GM23338 (cell line): ENCODE data around the gene ST14. TPM values are rescaled to one million over a fixed set of nuclear protein-coding genes. Genes with fewer than 3 reads are reported as not detected.

Experiments used
- ATAC-seq: fragments of 200-7000 bp; cut with Tn5 transposase; 3 replicates; pipeline ENCODE4 v1.9.1; 2020
- DNase-seq: peaks from one replicate; pipeline ENCODE4 v3.0.0-alpha.2; 2015; ENCODE audit warnings: low spot score
- H2AFZ ChIP-seq: fragments of 200-600 bp; sonication (generic); 2 replicates; pipeline ENCODE4 v1.8.0; 2016; ENCODE audit warnings: antibody characterized with exemption, mild to moderate bottlenecking, moderate library complexity
- H3F3A ChIP-seq: fragments of 200-600 bp; sonication (generic); replicated peaks from 2 replicates; pipeline ENCODE4 v1.8.0; 2017; ENCODE audit warnings: antibody characterized with exemption, mixed run types, low read depth
- H3K27ac ChIP-seq: fragments of 200-600 bp; sonication (generic); 2 replicates; pipeline ENCODE4 v1.6.1; 2016; ENCODE audit warnings: low read depth
- H3K27me3 ChIP-seq: fragments of 200-600 bp; sonication (generic); 2 replicates; pipeline ENCODE4 v1.8.0; 2016; ENCODE audit warnings: mild to moderate bottlenecking, mixed run types, moderate library complexity; ENCODE audit not compliant: insufficient read depth
- H3K36me3 ChIP-seq: fragments of 200-600 bp; sonication (generic); 2 replicates; pipeline ENCODE4 v1.8.0; 2016; ENCODE audit warnings: mild to moderate bottlenecking; ENCODE audit not compliant: insufficient read depth
- H3K4me1 ChIP-seq: fragments of 200-600 bp; sonication (generic); 2 replicates; pipeline ENCODE4 v1.8.0; 2016; ENCODE audit warnings: mild to moderate bottlenecking, moderate library complexity; ENCODE audit not compliant: insufficient read depth
- H3K4me2 ChIP-seq: fragments of 200-600 bp; sonication (generic); 2 replicates; pipeline ENCODE4 v1.7.1; 2017; ENCODE audit warnings: mixed run types
- H3K4me3 ChIP-seq: fragments of 200-600 bp; sonication (generic); 2 replicates; pipeline ENCODE4 v1.6.1; 2016; ENCODE audit warnings: mixed run types
- H3K79me2 ChIP-seq: fragments of 200-600 bp; sonication (generic); replicated peaks from 2 replicates; pipeline ENCODE4 v1.8.0; 2017; ENCODE audit warnings: mild to moderate bottlenecking; ENCODE audit not compliant: insufficient read depth
- H3K9me2 ChIP-seq: fragments of 200-600 bp; sonication (generic); 2 replicates; pipeline ENCODE4 v1.8.0; 2017; ENCODE audit not compliant: insufficient read depth
- H4K20me1 ChIP-seq: fragments of 200-600 bp; sonication (generic); replicated peaks from 2 replicates; pipeline ENCODE4 v1.8.0; 2017; ENCODE audit warnings: mild to moderate bottlenecking; ENCODE audit not compliant: insufficient read depth
- H3K27ac Mint-ChIP-seq: 2 replicates; pipeline ENCODE4 v1.8.0; 2020; ENCODE audit warnings: inconsistent platforms, mild to moderate bottlenecking, moderate library complexity, mixed read lengths
- H3K27me3 Mint-ChIP-seq: 3 replicates; pipeline ENCODE4 v1.8.0; 2022; ENCODE audit warnings: low read depth, mild to moderate bottlenecking, moderate library complexity, mixed read lengths, inconsistent platforms; ENCODE audit not compliant: insufficient read depth, poor library complexity
- H3K36me3 Mint-ChIP-seq: 3 replicates; pipeline ENCODE4 v1.8.0; 2021; ENCODE audit warnings: low read depth, mild to moderate bottlenecking, inconsistent platforms, moderate library complexity, mixed read lengths
- H3K4me1 Mint-ChIP-seq: 3 replicates; pipeline ENCODE4 v1.8.0; 2020; ENCODE audit warnings: mild to moderate bottlenecking, inconsistent platforms, mixed read lengths
- H3K4me3 Mint-ChIP-seq: 3 replicates; pipeline ENCODE4 v1.8.0; 2021; ENCODE audit warnings: moderate library complexity, mild to moderate bottlenecking, inconsistent platforms, mixed read lengths
- H3K9me3 Mint-ChIP-seq: 3 replicates; pipeline ENCODE4 v1.8.0; 2020; ENCODE audit warnings: moderate library complexity, mild to moderate bottlenecking, inconsistent platforms, mixed read lengths
- CREB1 ChIP-seq: fragments of 250-450 bp; sonication (Bioruptor Pico); IDR thresholded peaks from 2 replicates; pipeline ENCODE4 v1.5.0; 2020; ENCODE audit warnings: low read depth, mild to moderate bottlenecking, moderate library complexity
- EZH2 ChIP-seq: fragments of 200-600 bp; sonication (generic); IDR thresholded peaks from one replicate; pipeline ENCODE4 v1.8.0; 2017; ENCODE audit warnings: antibody characterized with exemption, mild to moderate bottlenecking, low read depth; ENCODE audit not compliant: unreplicated experiment
- EZH2phosphoT487 ChIP-seq: fragments of 200-600 bp; sonication (generic); IDR thresholded peaks from one replicate; pipeline ENCODE4 v1.8.1; 2018; ENCODE audit warnings: antibody characterized with exemption; ENCODE audit not compliant: unreplicated experiment
- JUNB ChIP-seq: IDR thresholded peaks from one replicate; pipeline ENCODE4 v1.6.1; 2016; ENCODE audit warnings: antibody characterized with exemption; ENCODE audit not compliant: unreplicated experiment
- NANOG ChIP-seq: IDR thresholded peaks from 2 replicates; pipeline ENCODE4 v1.6.1; 2016; ENCODE audit warnings: antibody characterized with exemption, borderline replicate concordance
- POLR2AphosphoS5 ChIP-seq: IDR thresholded peaks from 2 replicates; pipeline ENCODE4 v1.6.1; 2016; ENCODE audit warnings: antibody characterized with exemption, low read depth
- REST ChIP-seq: IDR thresholded peaks from one replicate; pipeline ENCODE4 v1.6.1; 2018; ENCODE audit warnings: antibody characterized with exemption; ENCODE audit not compliant: unreplicated experiment
- STAT1 ChIP-seq: IDR thresholded peaks from one replicate; pipeline ENCODE4 v1.6.1; 2016; ENCODE audit warnings: antibody characterized with exemption; ENCODE audit not compliant: unreplicated experiment
- ZNF114 ChIP-seq: fragments of 250-450 bp; sonication (Bioruptor Pico); IDR thresholded peaks from 2 replicates; pipeline ENCODE4 v1.5.0; 2020; ENCODE audit warnings: mild to moderate bottlenecking, moderate library complexity
- ZNF331 ChIP-seq: fragments of 250-450 bp; sonication (Bioruptor Pico); IDR thresholded peaks from 2 replicates; pipeline ENCODE4 v1.5.0; 2020; ENCODE audit warnings: low read depth, mild to moderate bottlenecking, moderate library complexity
- polyA plus RNA-seq: library from polyadenylated mRNA; unstranded; fragments of >200 nt; fragmentation: Nextera tagmentation; extraction: Ambion mirVana; gene quantifications from 2 replicates; pipeline ENCODE4 v1.2.1, GENCODE V29; 2016
- total RNA-seq: library from RNA; depleted of rRNA; stranded (reverse); fragments of >200 nt; shearing (Covaris generic); gene quantifications from 2 replicates; pipeline ENCODE4 v1.2.3, GENCODE V29; 2014
- TF ChIP-seq, protein P1 (sequence below), 2 experiments: fragments of 200-600 bp in 1 of 2; sonication (generic) in 1 of 2; conservative IDR thresholded peaks; 2 replicates each; pipeline versions ENCODE4 v1.5.1 to v1.6.1; 2016 to 2017; ENCODE audit warnings: antibody characterized with exemption in 2 of 2, low read depth in 2 of 2, mild to moderate bottlenecking in 2 of 2, moderate library complexity in 1 of 2

The ST14 gene
- total and polyA plus RNA-seq, 2 experiments from 2014 or later, result 7.9 to 32.7 TPM

- Histone ChIP-seq H3F3A (no peaks in the 10 kb centered on the region), H3K4me2 (no peak overlapping the region), H3K4me3 (no peak overlapping the region), H2AFZ (no peak overlapping the region), H3K4me1 (no peaks in the 10 kb centered on the region), H4K20me1 (no peaks in the 10 kb centered on the region), H3K36me3 (no peaks in the 10 kb centered on the region), H3K27ac (no peak overlapping the region), H3K9me2 (no peaks in the 10 kb centered on the region), H3K27me3 (no peaks in the 10 kb centered on the region), H3K79me2 (no peaks in the 10 kb centered on the region)
- no peak overlapping the region for H3K27ac Mint-ChIP-seq
- peaks cover 2% of the 10 kb centered on the region for H3K27me3 Mint-ChIP-seq
- H3K4me1 Mint-ChIP-seq, result no peaks in the 10 kb centered on the region; the same call in 2 of the 3 replicates
- ATAC-seq (no peak), DNase-seq (no peak)
- TF ChIP-seq ZNF114 (no peak), EZH2phosphoT487 (no peak)
- H3K4me3 Mint-ChIP-seq, result no peak overlapping the region
- H3K36me3 Mint-ChIP-seq, result peaks cover 24% of the 10 kb centered on the region
- H3K9me3 Mint-ChIP-seq, result peaks cover 4% of the 10 kb centered on the region; the same call in 1 of the 3 replicates
Observed at GRCh38 chr11:130201026-130201425, 41.4 kb downstream of the ST14 start.

DNA sequence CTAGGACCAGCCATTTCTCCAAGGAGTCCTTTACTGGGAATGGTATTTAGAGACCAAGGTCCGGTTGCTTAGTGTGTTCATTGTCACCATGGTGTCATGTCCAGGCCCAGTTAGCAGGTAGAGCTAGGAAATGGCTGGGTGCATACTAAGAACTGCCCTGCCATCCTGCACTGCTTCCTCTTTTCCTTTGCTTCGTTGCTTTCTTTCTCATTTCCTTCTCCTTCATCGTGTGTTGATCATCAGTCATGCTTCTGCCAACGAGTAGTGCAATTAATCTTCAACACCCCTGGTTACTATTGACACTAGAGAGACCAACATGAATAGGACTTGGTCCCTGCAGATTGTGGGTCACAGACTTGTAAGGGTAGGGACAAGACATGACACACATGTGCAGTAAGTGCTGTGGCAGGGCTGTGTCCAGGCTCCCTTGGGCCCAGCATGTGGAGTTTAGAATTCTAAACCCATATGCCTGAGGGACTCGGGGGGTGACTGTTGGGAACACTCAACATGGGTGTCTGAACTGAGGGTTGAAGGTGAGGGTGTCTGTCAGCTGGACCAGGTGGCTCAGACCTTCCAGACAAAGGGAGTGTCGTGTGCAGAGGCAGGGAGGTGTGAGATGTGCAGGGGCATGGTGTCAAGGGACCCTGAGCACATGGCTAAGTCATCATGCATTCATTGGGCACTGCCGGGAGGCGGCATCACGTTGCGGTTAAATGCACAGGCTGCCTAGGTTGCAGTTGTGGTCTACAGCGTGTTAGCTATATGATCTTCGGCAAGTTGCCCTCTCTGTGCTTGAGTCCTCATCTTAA is 42.6 kb downstream of the ST14 start:
- no peaks in the 10 kb centered on the region for H3K36me3 ChIP-seq
- DNase-seq, result no peak
- H3K27me3 Mint-ChIP-seq, result peaks cover 2% of the 10 kb centered on the region
- no peak overlapping the region for H3K4me3 ChIP-seq
- H3K9me3 Mint-ChIP-seq, result peaks cover 4% of the 10 kb centered on the region; the same call in 1 of the 3 replicates
- H3K4me2 ChIP-seq, result no peak overlapping the region
- peaks cover 24% of the 10 kb centered on the region for H3K36me3 Mint-ChIP-seq
- H3K4me1 Mint-ChIP-seq, result no peaks in the 10 kb centered on the region; the same call in 2 of the 3 replicates
- H3K4me1 ChIP-seq, result no peaks in the 10 kb centered on the region
- ATAC-seq, result no peak
- no peaks in the 10 kb centered on the region for H3K79me2 ChIP-seq
- no peaks in the 10 kb centered on the region for H3F3A ChIP-seq
- no peaks in the 10 kb centered on the region for H3K27me3 ChIP-seq
- no peak overlapping the region for H3K27ac Mint-ChIP-seq
- no peak overlapping the region for H3K4me3 Mint-ChIP-seq
- no peak overlapping the region for H2AFZ ChIP-seq
- no peaks in the 10 kb centered on the region for H4K20me1 ChIP-seq
- no peaks in the 10 kb centered on the region for H3K9me2 ChIP-seq
- no peak overlapping the region for H3K27ac ChIP-seq
- no peak for TF ChIP-seq CREB1 (CRISPR knock-in tag)
- TF ChIP-seq REST, result no peak
- no peak for TF ChIP-seq JUNB
- no peak for TF ChIP-seq EZH2
- no peak for TF ChIP-seq POLR2AphosphoS5
- TF ChIP-seq, protein P1, sequence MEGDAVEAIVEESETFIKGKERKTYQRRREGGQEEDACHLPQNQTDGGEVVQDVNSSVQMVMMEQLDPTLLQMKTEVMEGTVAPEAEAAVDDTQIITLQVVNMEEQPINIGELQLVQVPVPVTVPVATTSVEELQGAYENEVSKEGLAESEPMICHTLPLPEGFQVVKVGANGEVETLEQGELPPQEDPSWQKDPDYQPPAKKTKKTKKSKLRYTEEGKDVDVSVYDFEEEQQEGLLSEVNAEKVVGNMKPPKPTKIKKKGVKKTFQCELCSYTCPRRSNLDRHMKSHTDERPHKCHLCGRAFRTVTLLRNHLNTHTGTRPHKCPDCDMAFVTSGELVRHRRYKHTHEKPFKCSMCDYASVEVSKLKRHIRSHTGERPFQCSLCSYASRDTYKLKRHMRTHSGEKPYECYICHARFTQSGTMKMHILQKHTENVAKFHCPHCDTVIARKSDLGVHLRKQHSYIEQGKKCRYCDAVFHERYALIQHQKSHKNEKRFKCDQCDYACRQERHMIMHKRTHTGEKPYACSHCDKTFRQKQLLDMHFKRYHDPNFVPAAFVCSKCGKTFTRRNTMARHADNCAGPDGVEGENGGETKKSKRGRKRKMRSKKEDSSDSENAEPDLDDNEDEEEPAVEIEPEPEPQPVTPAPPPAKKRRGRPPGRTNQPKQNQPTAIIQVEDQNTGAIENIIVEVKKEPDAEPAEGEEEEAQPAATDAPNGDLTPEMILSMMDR (conservative IDR thresholded peaks at IDR 0.05; ENCODE audit: low read depth in 2 of 2), result no peak
- TF ChIP-seq EZH2phosphoT487, result no peak
- TF ChIP-seq ZNF331 (CRISPR knock-in tag), result no peak
- no peak for TF ChIP-seq NANOG
- no peak for TF ChIP-seq STAT1
- no peak for TF ChIP-seq ZNF114
